HCT116 (cell line): ENCODE results near the gene CD84. TPM values are rescaled to one million over a fixed set of nuclear protein-coding genes. Genes with fewer than 3 reads are reported as not detected.

Experiments used
- ATAC-seq: fragments of 200-7000 bp; cut with Tn5 transposase; 2 replicates; pipeline ENCODE4 v1.9.1; 2020; ENCODE audit warnings: mild to moderate bottlenecking, moderate library complexity
- BruUV-seq: library from RNA; stranded (reverse); fragments of 400-500 nt; replicated peaks from 2 replicates; lab custom pipeline; 2021; lab: Mats Ljungman, UMichigan
- CTCF ChIA-PET: fragments of 300-600 bp; sonication (Branson Sonifier 250); formaldehyde crosslinking; loops from one replicate; lab custom pipeline; 2021; ENCODE audit warnings: antibody characterized with exemption; lab: Charles Lee
- POLR2A ChIA-PET: fragments of 300-600, 350-600 bp; sonication (Branson Sonifier 250); formaldehyde crosslinking; loops from one replicate; lab custom pipeline; 2021; ENCODE audit warnings: antibody characterized with exemption; lab: Charles Lee
- RAD21 ChIA-PET, 2 experiments: fragments of 300-600 bp; sonication (Branson Sonifier 250); formaldehyde crosslinking; loops; one replicate each; lab custom pipeline; 2023; ENCODE audit warnings: low total read pairs in 2 of 2; ENCODE audit not compliant: uncharacterized antibody in 2 of 2, unreplicated experiment in 2 of 2, low non-redundant PET in 1 of 2; lab: Charles Lee
- DNase-seq: peaks from one replicate; pipeline ENCODE4 v3.0.0-alpha.2; 2010; ENCODE audit warnings: low read depth, low spot score
- H2AFZ ChIP-seq: fragments of 200-600 bp; shearing (Covaris generic), sonication (generic); 2 replicates; pipeline ENCODE4 v1.6.1; 2017; ENCODE audit warnings: low read depth, mixed run types, mixed read lengths, antibody characterized with exemption, low read length; ENCODE audit not compliant: poor library complexity, severe bottlenecking
- H3K27ac ChIP-seq: 2 replicates; pipeline ENCODE4 v1.5.1; 2012; ENCODE audit warnings: low read depth, low read length
- H3K27me3 ChIP-seq: fragments of 200-600 bp; sonication (generic); 2 replicates; pipeline ENCODE4 v1.6.1; 2016; ENCODE audit warnings: mixed run types, low read length, mixed read lengths; ENCODE audit not compliant: insufficient read depth
- H3K36me3 ChIP-seq, 2 experiments: fragments of 200-500 bp in 1 of 2; fragments of 200-600 bp in 1 of 2; sonication (Bioruptor generic) in 1 of 2; sonication (generic) in 1 of 2; 2 replicates each; pipeline versions ENCODE4 v1.5.1 to v1.6.1; 2014 to 2016; ENCODE audit warnings: low read length in 2 of 2, inconsistent platforms in 1 of 2, mixed read lengths in 1 of 2, mixed run types in 1 of 2; ENCODE audit not compliant: insufficient read depth in 2 of 2, control insufficient read depth in 1 of 2
- H3K4me1 ChIP-seq, 2 experiments: fragments of 200-600 bp in 1 of 2; sonication (generic) in 1 of 2; 2 replicates each; pipeline versions ENCODE4 v1.5.1 to v1.6.1; 2012 to 2017; ENCODE audit warnings: low read length in 2 of 2, inconsistent platforms in 1 of 2, mild to moderate bottlenecking in 1 of 2, mixed read lengths in 1 of 2, mixed run types in 1 of 2, moderate library complexity in 1 of 2; ENCODE audit not compliant: insufficient read depth in 2 of 2, control insufficient read depth in 1 of 2
- H3K4me2 ChIP-seq: fragments of 200-600 bp; sonication (generic); 2 replicates; pipeline ENCODE4 v1.6.1; 2017; ENCODE audit warnings: mixed run types, low read length, mixed read lengths
- H3K4me3 ChIP-seq, 2 experiments: fragments of 200-600 bp in 1 of 2; sonication (generic) in 1 of 2; replicated peaks in 1 of 2; 2 replicates each; pipeline ENCODE4 v1.5.1; 2011 to 2016; ENCODE audit warnings: low read length in 2 of 2, control low read depth in 1 of 2, low read depth in 1 of 2, mild to moderate bottlenecking in 1 of 2, mixed read lengths in 1 of 2, mixed run types in 1 of 2
- H3K79me2 ChIP-seq: fragments of 200-600 bp; sonication (generic); 2 replicates; pipeline ENCODE4 v1.6.1; 2017; ENCODE audit warnings: mild to moderate bottlenecking, mixed run types, low read length, moderate library complexity, mixed read lengths; ENCODE audit not compliant: insufficient read depth
- H3K9ac ChIP-seq: fragments of 200-600 bp; sonication (generic); 2 replicates; pipeline ENCODE4 v1.6.1; 2016; ENCODE audit warnings: low read length, mixed read lengths
- H3K9me2 ChIP-seq: fragments of 200-600 bp; sonication (generic), shearing (Covaris generic); 2 replicates; pipeline ENCODE4 v1.6.1; 2017; ENCODE audit warnings: mixed run types, mild to moderate bottlenecking, moderate library complexity; ENCODE audit not compliant: insufficient read depth
- H3K9me3 ChIP-seq, 2 experiments: fragments of 200-500 bp in 1 of 2; fragments of 200-600 bp in 1 of 2; sonication (Bioruptor generic) in 1 of 2; sonication (generic) in 1 of 2; 2 replicates each; pipeline ENCODE4 v1.6.1; 2014 to 2017; ENCODE audit warnings: low read length in 2 of 2, mixed read lengths in 2 of 2, inconsistent platforms in 1 of 2, low read depth in 1 of 2, mild to moderate bottlenecking in 1 of 2, mixed run types in 1 of 2, moderate library complexity in 1 of 2; ENCODE audit not compliant: control insufficient read depth in 1 of 2, insufficient read depth in 1 of 2
- H4K20me1 ChIP-seq: fragments of 200-600 bp; sonication (generic), shearing (Covaris generic); 2 replicates; pipeline ENCODE4 v1.6.1; 2017; ENCODE audit warnings: mixed run types, mild to moderate bottlenecking, moderate library complexity; ENCODE audit not compliant: insufficient read depth
- ATF3 ChIP-seq: IDR thresholded peaks from 2 replicates; pipeline ENCODE4 v1.6.1; 2012
- CBX3 ChIP-seq: IDR thresholded peaks from 2 replicates; pipeline ENCODE4 v1.6.1; 2012; ENCODE audit warnings: low read depth
- CTCF ChIP-seq, 3 experiments: fragments of 200-600 bp in 1 of 3; sonication (generic) in 1 of 3; IDR thresholded peaks in 2 of 3; conservative IDR thresholded peaks in 1 of 3; 2 replicates each; pipeline ENCODE4 v1.5.1; 2012 to 2017; ENCODE audit warnings: low read depth in 2 of 3, low read length in 2 of 3, antibody characterized with exemption in 1 of 3, borderline replicate concordance in 1 of 3, control low read depth in 1 of 3, mild to moderate bottlenecking in 1 of 3, mixed read lengths in 1 of 3, mixed run types in 1 of 3, moderate library complexity in 1 of 3; ENCODE audit not compliant: insufficient read depth in 1 of 3
- EGR1 ChIP-seq: IDR thresholded peaks from 2 replicates; pipeline ENCODE4 v1.6.1; 2012; ENCODE audit warnings: low read depth
- ELF1 ChIP-seq: IDR thresholded peaks from 2 replicates; pipeline ENCODE4 v1.6.1; 2012; ENCODE audit warnings: low read depth, borderline replicate concordance
- EZH2 ChIP-seq: fragments of 200-600 bp; sonication (generic); IDR thresholded peaks from 2 replicates; pipeline ENCODE4 v1.6.1; 2017; ENCODE audit warnings: antibody characterized with exemption, mixed run types
- EZH2phosphoT487 ChIP-seq: fragments of 200-600 bp; IDR thresholded peaks from 2 replicates; pipeline ENCODE4 v1.6.1; 2018; ENCODE audit warnings: antibody characterized with exemption, borderline replicate concordance
- FOSL1 ChIP-seq: IDR thresholded peaks from 2 replicates; pipeline ENCODE4 v1.6.1; 2012; ENCODE audit warnings: low read depth
- JUND ChIP-seq: IDR thresholded peaks from 2 replicates; pipeline ENCODE4 v1.6.1; 2012
- MAX ChIP-seq: IDR thresholded peaks from 2 replicates; pipeline ENCODE4 v1.6.1; 2012
- POLR2A ChIP-seq: IDR thresholded peaks from 2 replicates; pipeline ENCODE4 v1.7.0; 2011; ENCODE audit warnings: borderline replicate concordance; ENCODE audit not compliant: insufficient read depth, insufficient read length; ENCODE audit errors: extremely low read depth
- RAD21 ChIP-seq: IDR thresholded peaks from 2 replicates; pipeline ENCODE4 v1.6.1; 2012; ENCODE audit warnings: low read depth, mild to moderate bottlenecking
- SIN3A ChIP-seq: IDR thresholded peaks from 2 replicates; pipeline ENCODE4 v1.6.1; 2012; ENCODE audit warnings: low read depth
- SRF ChIP-seq: IDR thresholded peaks from 2 replicates; pipeline ENCODE4 v1.6.1; 2012; ENCODE audit warnings: low read depth
- YY1 ChIP-seq: IDR thresholded peaks from 2 replicates; pipeline ENCODE4 v1.6.1; 2011; ENCODE audit warnings: low read length, low read depth, moderate library complexity, mild to moderate bottlenecking; ENCODE audit not compliant: insufficient replicate concordance; ENCODE audit errors: extremely low read depth
- ZBTB33 ChIP-seq: IDR thresholded peaks from 2 replicates; pipeline ENCODE4 v1.6.1; 2011; ENCODE audit warnings: mild to moderate bottlenecking, low read length, moderate library complexity; ENCODE audit not compliant: insufficient replicate concordance; ENCODE audit errors: extremely low read depth
- ZNF274 ChIP-seq: fragments of 200-500 bp; sonication (Bioruptor generic); IDR thresholded peaks from 2 replicates; pipeline ENCODE4 v1.6.1; 2014; ENCODE audit warnings: mild to moderate bottlenecking, low read depth, low read length, inconsistent platforms
- intact Hi-C: fragments of 100-400 bp; cut with micrococcal nuclease; formaldehyde crosslinking; loops from 2 replicates; pipeline ENCODE4 v1.10.0; 2022
- total RNA-seq: library from RNA; stranded (reverse); gene quantifications from one replicate; pipeline ENCODE4 v1.2.1, GENCODE V29; 2021; ENCODE audit not compliant: unreplicated experiment

The CD84 gene
- total RNA-seq, 1 experiment from 2014 or later = 0.02 TPM

- no peak overlapping the region for H3K4me3 ChIP-seq
- H3K9ac ChIP-seq = no peak overlapping the region
- no peak overlapping the region for H3K4me2 ChIP-seq
- BruUV-seq = no TSS peak
- no peaks in the 10 kb centered on the region for H4K20me1 ChIP-seq
- no peaks in the 10 kb centered on the region for H3K4me1 ChIP-seq
- H3K27ac ChIP-seq = no peak overlapping the region
- no peak for TF ChIP-seq RAD21
- TF ChIP-seq SRF = no peak
- no peak for TF ChIP-seq CTCF (IDR thresholded peaks at IDR 0.05 in 2 of 3, conservative IDR thresholded peaks at IDR 0.05 in 1 of 3; ENCODE audit: borderline replicate concordance in 1 of 3, insufficient read depth in 1 of 3, low read depth in 2 of 3, low read length in 2 of 3)
- TF ChIP-seq JUND = no peak
- no peak for TF ChIP-seq POLR2A
- no peak for TF ChIP-seq EGR1
- TF ChIP-seq YY1 = no peak
- intact Hi-C loops = no loop called here
- peaks cover 51% of the 10 kb centered on the region for H3K27me3 ChIP-seq
- no peak for DNase-seq
- no peaks in the 10 kb centered on the region for H3K9me2 ChIP-seq
- no peak overlapping the region for H2AFZ ChIP-seq
- no peaks in the 10 kb centered on the region for H3K36me3 ChIP-seq
- ChIA-PET RAD21 (no interaction called here), POLR2A (no interaction called here), CTCF (interaction anchor here (1.0 to 2.6 kb wide), 3 partner anchors 10 to 182 kb away, joined by 3 to 19 read pairs (median 5); no protein-coding TSS in a partner anchor)
- no peaks in the 10 kb centered on the region for H3K9me3 ChIP-seq
- ATAC-seq = no peak
- no peaks in the 10 kb centered on the region for H3K79me2 ChIP-seq
Measured at GRCh38 chr1:160610569-160611242, 31.4 kb upstream of the CD84 start.

- intact Hi-C loops = loop anchor here (5.0 kb wide), 1 partner anchor 507 kb away; no protein-coding TSS in a partner anchor
- CTCF ChIA-PET = interaction anchor here (2.2 to 2.7 kb wide), 3 partner anchors 10 to 180 kb away, joined by 5 to 19 read pairs (median 8); no protein-coding TSS in a partner anchor
- POLR2A ChIA-PET = no interaction called here
- TF ChIP-seq JUND (no peak), EZH2 (no peak), ZBTB33 (no peak), FOSL1 (no peak), ATF3 (no peak), ELF1 (no peak), ZNF274 (no peak), MAX (no peak), SRF (no peak), EZH2phosphoT487 (no peak), RAD21 (no peak), SIN3A (no peak), CBX3 (no peak)
Measured at GRCh38 chr1:160608941-160609340, 29.6 kb upstream of the CD84 start.

More at GRCh38 chr1:160608941-160609340, 29.6 kb upstream of the CD84 start:
- BruUV-seq = no TSS peak
- H3K36me3 ChIP-seq = no peaks in the 10 kb centered on the region
- no peak overlapping the region for H3K4me2 ChIP-seq
- RAD21 ChIA-PET = no interaction called here
- DNase-seq = no peak
- H3K27ac ChIP-seq = no peak overlapping the region
- ATAC-seq = no peak
- H4K20me1 ChIP-seq = no peaks in the 10 kb centered on the region
- H3K79me2 ChIP-seq = no peaks in the 10 kb centered on the region
- peaks cover 51% of the 10 kb centered on the region for H3K27me3 ChIP-seq
- H3K9me3 ChIP-seq = no peaks in the 10 kb centered on the region
- no peaks in the 10 kb centered on the region for H3K4me1 ChIP-seq
- H3K4me3 ChIP-seq = no peak overlapping the region
- H3K9me2 ChIP-seq = no peaks in the 10 kb centered on the region
- H2AFZ ChIP-seq = no peak overlapping the region
- no peak overlapping the region for H3K9ac ChIP-seq
